Activated effector memory CD4-positive, alpha-beta T cell treated with anti-CD3 and anti-CD28 coated beads, Interleukin-2, amount 50 U/mL, for 16 hours (primary cell): ENCODE data around the gene RANBP10.
"Not testable (repeated sequence)": the region's sequence is repeated elsewhere in the genome, so short reads cannot be mapped to it uniquely, and the experiment has no call there.

Experiments used
- DNase-seq: peaks from one replicate; pipeline ENCODE4 v3.0.0-alpha.2; 2020

The RANBP10 gene

GRCh38 chr16:67775273-67775672, 31.1 kb downstream of the RANBP10 start:
- no peak for DNase-seq

DNA sequence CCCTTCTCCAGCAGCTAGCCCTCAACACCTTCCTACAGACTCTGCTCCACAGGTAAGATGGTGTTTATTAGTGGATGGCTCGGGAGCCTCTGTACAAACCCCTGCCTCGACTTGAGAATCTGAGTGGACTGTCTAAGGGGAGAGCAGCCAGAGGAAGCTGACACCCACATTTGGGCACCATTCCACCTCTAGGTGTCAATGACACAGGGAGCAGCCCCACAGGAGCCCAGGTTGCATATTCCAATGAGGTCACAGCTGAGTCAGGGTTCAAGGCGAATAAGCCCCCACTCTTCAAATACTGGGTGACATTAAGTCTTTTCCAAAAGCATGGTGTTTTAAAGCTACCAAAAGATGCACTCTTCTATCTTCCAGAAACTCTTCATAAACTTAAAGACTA, 31.9 kb downstream of the RANBP10 start:
- no peak for DNase-seq

DNA sequence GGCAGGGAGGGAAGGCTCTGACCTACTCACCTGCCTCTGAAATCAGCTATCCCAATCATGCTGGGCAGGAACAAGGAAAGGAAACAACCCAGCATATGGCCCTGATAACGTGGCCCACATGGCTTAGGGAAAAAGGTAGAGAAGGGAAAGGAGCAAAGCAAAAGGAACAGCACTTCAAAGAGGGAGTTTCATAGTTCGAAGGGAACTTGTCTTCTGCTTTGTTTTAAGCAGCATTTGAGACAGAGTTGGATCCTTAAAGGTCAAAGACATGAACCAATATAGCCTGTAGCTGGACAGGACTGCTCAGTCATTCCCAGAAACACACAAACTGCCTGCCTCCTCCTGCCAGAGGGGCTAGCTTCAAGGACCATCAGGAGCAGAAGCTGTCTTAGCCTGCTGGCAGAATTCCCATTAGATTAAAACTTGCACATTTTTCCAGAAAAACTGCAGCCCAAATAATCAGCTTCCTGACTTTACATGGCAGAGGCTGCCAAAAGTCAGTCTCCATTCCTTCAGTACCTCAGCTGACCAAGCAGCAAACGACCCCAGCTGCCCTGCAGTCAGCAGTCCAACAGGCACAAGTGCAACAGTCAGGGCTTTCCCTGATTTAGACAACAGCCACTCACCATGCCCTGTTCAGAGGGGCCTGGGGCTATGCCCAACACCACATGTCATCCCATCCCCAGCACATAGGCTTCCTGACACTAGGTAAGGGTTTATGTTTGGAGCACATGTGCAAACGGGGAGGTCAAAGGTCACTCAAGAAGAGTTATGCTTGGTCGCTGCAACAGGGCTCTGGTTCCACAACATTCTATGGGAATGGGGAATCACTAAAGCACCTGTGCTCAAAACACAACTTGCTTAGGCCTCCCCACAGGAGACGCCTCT, 32.5 kb downstream of the RANBP10 start:
- DNase-seq, result no peak

GRCh38 chr16:67773099-67773498, 33.3 kb downstream of the RANBP10 start:
- no peak for DNase-seq

GRCh38 chr16:67770346-67770991, 35.9 kb downstream of the RANBP10 start:
- DNase-seq, result no peak

DNA sequence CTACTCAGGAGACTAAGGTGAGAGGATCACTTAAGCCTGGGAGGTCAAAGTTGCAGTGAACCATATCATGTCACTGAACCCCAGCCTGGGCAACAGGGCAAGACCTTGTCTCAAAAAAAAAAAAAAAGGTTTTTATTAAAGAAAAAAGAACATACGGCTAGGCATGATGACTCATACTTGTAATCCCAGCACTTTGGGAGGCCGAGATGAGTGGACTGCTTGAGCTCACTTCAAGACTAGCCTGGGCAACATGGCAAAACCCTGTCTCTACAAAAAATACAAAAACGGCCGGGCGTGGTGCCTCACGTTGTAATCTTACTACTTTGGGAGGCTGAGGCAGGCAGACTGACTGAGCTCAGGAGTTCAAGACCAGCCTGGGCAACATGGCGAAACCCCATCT, 38.4 kb downstream of the RANBP10 start:
- no peak for DNase-seq

DNA sequence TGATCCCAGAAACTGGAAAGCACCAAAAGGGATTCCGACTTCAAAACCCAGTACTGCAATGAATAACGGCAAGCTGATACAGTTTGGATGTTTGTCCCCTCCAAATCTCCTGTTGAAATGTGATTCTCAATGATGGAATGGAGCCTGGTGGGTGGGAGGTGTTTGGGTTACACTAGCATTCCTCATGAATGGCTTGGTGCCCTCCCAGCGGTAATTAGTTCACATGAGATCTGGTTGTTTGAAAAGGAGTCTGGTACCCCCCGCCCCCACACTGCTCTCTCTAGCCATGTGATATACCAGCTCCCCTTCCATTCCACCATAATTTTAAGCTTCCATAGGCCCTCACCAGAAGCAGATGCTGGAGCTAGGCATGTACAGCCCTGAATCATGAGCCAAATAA, 40.1 kb downstream of the RANBP10 start:
- no peak for DNase-seq

DNA sequence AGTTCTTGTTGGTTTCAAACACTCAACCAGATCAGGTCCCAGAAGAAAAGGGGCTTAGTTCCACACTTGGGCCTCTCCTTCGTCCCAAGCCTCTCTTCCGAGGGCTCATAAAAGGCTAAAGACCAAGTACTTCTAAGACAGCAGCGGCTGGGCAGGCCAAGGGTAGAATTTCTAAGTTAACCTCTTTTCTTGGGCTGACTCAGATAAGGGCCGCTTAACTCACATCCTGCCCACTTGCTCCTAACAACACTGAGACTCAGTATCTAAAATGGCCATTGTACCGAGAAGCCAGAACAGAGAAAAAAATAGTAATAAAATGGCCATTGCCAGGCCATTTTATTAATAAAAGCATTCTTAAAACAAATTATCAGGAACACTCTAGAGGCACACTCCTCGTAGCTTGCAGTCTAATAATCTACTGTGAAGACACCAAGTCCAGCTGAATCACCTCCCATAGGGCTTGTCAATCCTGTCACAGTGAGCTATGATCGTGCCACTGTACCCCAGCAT, 42.1 kb downstream of the RANBP10 start:
- DNase-seq, result no peak

DNA sequence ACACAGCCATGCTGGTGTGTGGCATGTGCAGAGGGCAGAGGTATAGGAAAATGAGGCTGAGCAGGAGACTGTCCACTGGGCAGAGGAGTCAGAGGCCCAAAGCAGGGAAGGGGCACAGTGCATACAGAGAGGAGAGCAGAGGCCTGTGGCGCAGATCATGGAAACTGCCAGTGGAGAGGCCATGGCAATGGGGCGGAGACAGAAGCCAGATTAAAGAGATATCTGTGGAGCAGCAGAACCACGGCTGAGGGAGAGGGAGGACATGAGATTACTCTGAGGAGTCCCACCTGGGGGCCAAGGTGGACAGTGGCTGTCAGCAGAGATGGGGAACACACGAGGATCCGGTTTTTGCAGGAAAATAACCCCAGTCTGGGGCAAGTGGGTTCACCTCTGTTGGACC, 43.3 kb downstream of the RANBP10 start:
- DNase-seq, result no peak

GRCh38 chr16:67762385-67762784, 44.0 kb downstream of the RANBP10 start:
- no peak for DNase-seq

GRCh38 chr16:67761924-67762323, 44.4 kb downstream of the RANBP10 start:
- no peak for DNase-seq

DNA sequence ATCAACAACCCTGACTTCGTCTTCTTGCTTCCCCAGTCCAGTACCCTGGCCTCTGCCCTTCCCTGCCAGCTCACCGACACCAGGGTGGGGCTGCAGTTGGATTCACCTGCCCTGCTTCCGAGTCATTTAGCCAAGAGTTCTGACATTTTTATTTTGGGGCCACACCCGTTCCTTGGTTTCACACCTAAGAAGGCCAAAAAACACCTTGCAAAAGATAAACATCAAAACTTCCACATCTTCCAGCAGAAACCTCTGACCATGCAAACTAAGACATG, 45.5 kb downstream of the RANBP10 start:
- DNase-seq, result no peak

DNA sequence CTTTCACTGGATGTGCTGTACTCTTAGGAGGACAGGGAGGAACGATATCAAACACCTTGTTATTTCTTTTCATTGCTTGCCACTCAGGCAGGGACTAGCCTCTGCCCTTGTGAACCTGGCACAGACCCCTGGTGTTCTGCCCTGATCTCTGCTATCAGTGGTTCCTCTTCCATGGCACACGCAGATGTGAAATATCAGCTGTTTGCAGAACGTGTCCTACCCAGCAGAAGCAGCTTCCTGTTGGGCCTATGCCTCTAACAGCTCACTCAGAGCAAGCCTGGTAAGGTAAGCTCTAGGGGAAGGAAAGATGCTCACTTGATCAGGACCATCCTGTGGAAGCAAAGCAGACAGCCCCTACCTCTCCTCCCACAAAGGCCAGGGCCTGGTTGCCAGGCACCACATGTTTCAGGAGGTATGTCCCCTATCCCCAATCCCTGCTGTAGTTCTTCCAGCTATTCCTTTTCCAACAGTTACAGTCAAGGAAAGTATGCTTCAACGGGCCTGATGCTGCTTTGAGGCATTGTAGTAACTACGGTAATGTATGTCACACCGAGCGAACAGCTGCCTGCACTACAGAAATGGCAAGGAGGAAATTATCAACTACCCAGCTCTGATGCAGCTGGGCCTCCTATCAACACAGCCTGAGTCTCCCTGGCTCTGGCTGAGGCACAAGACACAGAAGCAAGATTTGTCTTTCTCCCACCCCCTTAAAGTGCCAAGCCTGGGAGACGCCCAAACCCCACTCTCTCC, 46.0 kb downstream of the RANBP10 start:
- no peak for DNase-seq

- no peak for DNase-seq
These were observed 47.4 kb downstream of the RANBP10 start for GRCh38 chr16:67758966-67759365.

- no peak for DNase-seq
These were observed 48.4 kb downstream of the RANBP10 start for GRCh38 chr16:67758006-67758405.

DNA sequence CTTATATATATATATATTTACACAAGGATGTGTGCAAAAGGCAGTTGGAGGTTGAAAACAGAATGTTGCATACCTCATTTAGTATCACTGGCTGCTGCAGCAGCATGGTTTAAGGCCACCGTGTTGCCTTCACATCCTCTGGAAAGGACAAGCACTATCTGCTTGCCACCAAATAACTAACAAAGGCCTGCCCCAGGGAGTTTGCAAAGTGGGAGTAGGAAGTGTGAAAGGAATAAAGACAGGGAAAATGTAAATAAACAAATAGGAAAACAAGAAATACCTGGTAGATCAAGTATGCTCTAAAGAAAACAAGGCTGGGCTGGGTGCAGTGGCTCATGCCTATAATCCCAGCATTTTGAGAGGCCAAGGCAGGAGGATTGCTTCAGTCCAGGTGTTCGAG, 53.7 kb downstream of the RANBP10 start:
- DNase-seq, result no peak

DNA sequence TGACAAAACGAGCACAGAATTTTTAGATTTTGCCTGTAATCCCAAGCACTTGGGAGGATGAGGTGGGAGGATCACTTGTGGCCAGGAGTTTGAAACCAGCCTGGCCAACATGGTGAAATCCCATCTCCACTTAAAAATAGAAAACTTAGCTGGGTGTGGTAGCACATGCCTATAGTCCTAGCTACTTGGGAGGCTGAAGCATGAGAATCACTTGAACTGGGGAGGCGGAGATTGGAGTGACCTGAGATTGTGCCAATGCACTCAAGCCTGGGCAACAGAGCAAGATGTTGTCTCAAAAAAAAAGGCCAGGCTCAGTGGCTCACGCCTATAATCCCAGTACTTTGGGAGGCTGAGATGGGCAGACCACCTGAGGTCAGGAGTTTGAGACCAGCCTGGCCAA, 55.0 kb downstream of the RANBP10 start:
- DNase-seq, result not testable (repeated sequence)

GRCh38 chr16:67750466-67750865, 55.9 kb downstream of the RANBP10 start:
- DNase-seq, result no peak

- no peak for DNase-seq
These were observed 56.8 kb downstream of the RANBP10 start for GRCh38 chr16:67749436-67750078.

DNA sequence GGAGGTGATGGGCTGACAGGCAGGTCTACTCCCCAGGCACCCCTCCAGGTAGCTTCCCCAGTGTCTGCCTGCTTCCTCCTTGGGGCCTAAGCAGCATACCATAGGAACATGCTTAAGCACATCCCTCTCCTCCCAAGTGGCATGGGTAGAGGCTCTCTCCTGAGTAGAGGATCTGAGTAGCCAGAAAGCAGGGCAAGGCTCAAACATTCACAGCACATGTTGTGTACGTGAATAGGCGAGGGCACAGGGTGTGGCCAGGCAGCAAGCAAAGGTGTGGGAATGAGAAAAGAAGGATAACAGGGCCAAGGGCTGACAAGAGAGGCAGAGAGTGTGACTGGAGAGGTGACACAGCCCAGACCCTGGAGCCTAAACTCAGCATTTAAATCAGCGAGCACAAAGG, 57.5 kb downstream of the RANBP10 start:
- no peak for DNase-seq

- no peak for DNase-seq
These were observed 59.5 kb downstream of the RANBP10 start for GRCh38 chr16:67746846-67747245.

- no peak for DNase-seq
These were observed 65.2 kb downstream of the RANBP10 start for GRCh38 chr16:67741118-67741517.

GRCh38 chr16:67740391-67740790, 66.0 kb downstream of the RANBP10 start:
- no peak for DNase-seq
